Gastroesophageal sphincter (tissue), 3 donors: ENCODE measurements around the gene KRT85.

Experiments
- CTCF ChIP-seq, 4 experiments: fragments of 200-600 bp in 2 of 4; fragments of 450-650 bp in 2 of 4; sonication (generic) in 1 of 4; IDR thresholded peaks; one replicate each; pipeline ENCODE4 v1.5.1; 2017 to 2019; ENCODE audit warnings: antibody characterized with exemption in 4 of 4, mild to moderate bottlenecking in 2 of 4, moderate library complexity in 2 of 4
- EP300 ChIP-seq: sonication (generic); formaldehyde crosslinking; IDR thresholded peaks from one replicate; pipeline ENCODE4 v1.6.1; 2017; ENCODE audit warnings: antibody characterized with exemption, mild to moderate bottlenecking
- POLR2A ChIP-seq, 2 donors: fragments of 450-650 bp; IDR thresholded peaks; one replicate each; pipeline ENCODE4 v1.6.1; 2017; ENCODE audit warnings: antibody characterized with exemption in 2 of 2, mild to moderate bottlenecking in 2 of 2, moderate library complexity in 1 of 2
- POLR2AphosphoS5 ChIP-seq: sonication (generic); formaldehyde crosslinking; IDR thresholded peaks from one replicate; pipeline ENCODE4 v1.6.1; 2017; ENCODE audit warnings: antibody characterized with exemption

- TF ChIP-seq POLR2AphosphoS5 (peak; percentile 79), POLR2A (IDR thresholded peaks at IDR 0.05) (no peak), CTCF (IDR thresholded peaks at IDR 0.05) (no peak), EP300 (no peak)
Measured at GRCh38 chr12:52415870-52416750, 48.8 kb upstream of the KRT85 start.
